ENCODE results near the gene MINDY2. TPM values are rescaled to one million over a fixed set of nuclear protein-coding genes. Genes with fewer than 3 reads are reported as not detected.

Gene MINDY2
- total and polyA plus RNA-seq, 10 of the 15 experiments (the other 5 are each of a cell fraction or from before 2014, with no cell fraction given): 0.73 to 9.4 (median 3.3) TPM

- POLR2A ChIA-PET: interaction anchor here (0.6 to 1.1 kb wide), 5 partner anchors 8 to 58 kb away, joined by 3 to 9 read pairs (median 6); no protein-coding TSS in a partner anchor
These were observed 44.2 kb upstream of the MINDY2 start for GRCh38 chr15:58726867-58727266.

GRCh38 chr15:58731756-58732535 lies 39.2 kb upstream of the MINDY2 start:
- peaks cover 7% of the 10 kb centered on the region for H3K4me1 ChIP-seq (ENCODE audit: control insufficient read depth, insufficient read depth, low read length)
- FAIRE-seq: no peak

More at GRCh38 chr15:58726867-58727266, 44.2 kb upstream of the MINDY2 start:
- no peak for FAIRE-seq
- peak; percentile 58 for ATAC-seq
- no peak overlapping the region for H3K27ac ChIP-seq (ENCODE audit: control insufficient read depth, insufficient read depth)
- no peaks in the 10 kb centered on the region; a peak in 1 of 4 replicates for H3K36me3 ChIP-seq (ENCODE audit: control insufficient read depth in 2 of 2, insufficient read depth in 2 of 2, low read length in 1 of 2)
- intact Hi-C loops (cut with micrococcal nuclease; ENCODE audit: unreplicated experiment): no loop called here
- TF ChIP-seq ZNF384 (IDR thresholded peaks at IDR 0.05; ENCODE audit: borderline replicate concordance, low read depth, low read length) (peak; percentile 65; the same call in 1 of the 2 replicates), CEBPB (IDR thresholded peaks at IDR 0.05; ENCODE audit: borderline replicate concordance in 1 of 2, low read depth in 2 of 2, low read length in 2 of 2) (no peak)
- H3K27me3 ChIP-seq (replicated peaks in 1 of 2; ENCODE audit: control insufficient read depth in 2 of 2, insufficient read depth in 2 of 2, low read length in 1 of 2): no peaks in the 10 kb centered on the region
- H3K79me2 ChIP-seq (ENCODE audit: control insufficient read depth, insufficient read depth, low read length): peaks cover 85% of the 10 kb centered on the region
- ChIA-PET CTCF (interaction anchor here (0.6 kb wide), 2 partner anchors 48 to 490 kb away, joined by 3 to 4 read pairs; no protein-coding TSS in a partner anchor), RAD21 (ENCODE audit: unreplicated experiment) (interaction anchor here (0.7 to 3.4 kb wide), 5 partner anchors 16 to 198 kb away, joined by 3 to 17 read pairs (median 4); no protein-coding TSS in a partner anchor), SMC1A (ENCODE audit: uncharacterized antibody, unreplicated experiment) (interaction anchor here (1.1 to 4.4 kb wide), 5 partner anchors 11 to 50 kb away, joined by 3 to 40 read pairs (median 11); partner anchors contain the start of gene ADAM10)
- H3K4me3 ChIP-seq: 0 out of 2 replicates have a peak overlapping the region, but pooled peaks have one; percentile 59
- H2AFZ ChIP-seq (ENCODE audit: control insufficient read depth, low read depth, low read length): no peak overlapping the region
- H3K4me1 ChIP-seq (ENCODE audit: control insufficient read depth, insufficient read depth, low read length): peaks cover 15% of the 10 kb centered on the region
- in situ Hi-C loops (cut with MboI): no loop called here
- BruUV-seq (replicated peaks): no TSS peak
- no peak for DNase-seq (ENCODE audit: low read depth, low spot score)
- WGBS (ENCODE audit: insufficient coverage, insufficient replicate concordance, low lambda C conversion rate, missing lambda C conversion rate): 100% methylated on average over 10 of the region's 12 CpGs
- no peak overlapping the region for H3K4me2 ChIP-seq (ENCODE audit: control insufficient read depth, insufficient read depth)
- H3K9me3 ChIP-seq (replicated peaks; ENCODE audit: control insufficient read depth, insufficient read depth, low read length): no peaks in the 10 kb centered on the region; the same call in 2 of the 3 replicates
- no peaks in the 10 kb centered on the region for H4K20me1 ChIP-seq (ENCODE audit: control insufficient read depth, insufficient read depth)
- no peak overlapping the region for H3K9ac ChIP-seq (ENCODE audit: control insufficient read depth, insufficient read depth, low read length)

More at GRCh38 chr15:58731756-58732535, 39.2 kb upstream of the MINDY2 start:
- no peak for DNase-seq (ENCODE audit: low read depth, low spot score)
- H3K27me3 ChIP-seq (replicated peaks in 1 of 2; ENCODE audit: control insufficient read depth in 2 of 2, insufficient read depth in 2 of 2, low read length in 1 of 2): no peaks in the 10 kb centered on the region
- no peak overlapping the region for H2AFZ ChIP-seq (ENCODE audit: control insufficient read depth, low read depth, low read length)
- ChIA-PET RAD21 (ENCODE audit: unreplicated experiment) (interaction anchor here (1.3 kb wide), 1 partner anchor 15 kb away, joined by 3 read pairs; no protein-coding TSS in a partner anchor), SMC1A (ENCODE audit: uncharacterized antibody, unreplicated experiment) (interaction anchor here (0.8 to 1.4 kb wide), 2 partner anchors 16 to 93 kb away, joined by 3 to 4 read pairs; no protein-coding TSS in a partner anchor), CTCF (no interaction called here), POLR2A (interaction anchor here (1.0 kb wide), 1 partner anchor 11 kb away, joined by 3 read pairs; no protein-coding TSS in a partner anchor)
- WGBS (ENCODE audit: insufficient coverage, insufficient replicate concordance, low lambda C conversion rate, missing lambda C conversion rate): 95% methylated on average over 5 of the region's 5 CpGs
- no TSS peak for BruUV-seq (replicated peaks)
- no peaks in the 10 kb centered on the region; the same call in 1 of the 2 replicates for H4K20me1 ChIP-seq (ENCODE audit: control insufficient read depth, insufficient read depth)
- H3K4me2 ChIP-seq (ENCODE audit: control insufficient read depth, insufficient read depth): no peak overlapping the region
- in situ Hi-C loops (cut with MboI) (no loop called here), intact Hi-C loops (cut with micrococcal nuclease; ENCODE audit: unreplicated experiment) (no loop called here)
- no peaks in the 10 kb centered on the region; a peak in 1 of 4 replicates for H3K36me3 ChIP-seq (ENCODE audit: control insufficient read depth in 2 of 2, insufficient read depth in 2 of 2, low read length in 1 of 2)
- no peak overlapping the region for H3K27ac ChIP-seq (ENCODE audit: control insufficient read depth, insufficient read depth)
- H3K9ac ChIP-seq (ENCODE audit: control insufficient read depth, insufficient read depth, low read length): no peak overlapping the region
- TF ChIP-seq E4F1 (IDR thresholded peaks at IDR 0.05; ENCODE audit: borderline replicate concordance, partially characterized antibody): no peak
- peaks cover 85% of the 10 kb centered on the region for H3K79me2 ChIP-seq (ENCODE audit: control insufficient read depth, insufficient read depth, low read length)
- H3K4me3 ChIP-seq: no peak overlapping the region
- no peak for ATAC-seq
- peaks cover 3% of the 10 kb centered on the region; the same call in 2 of the 3 replicates for H3K9me3 ChIP-seq (replicated peaks; ENCODE audit: control insufficient read depth, insufficient read depth, low read length)

Measured in GM12878 (cell line).